Colon (tissue), 2 donors: ENCODE data around the gene TAF7L.
"Not testable (repeated sequence)": the region's sequence is repeated elsewhere in the genome, so short reads cannot be mapped to it uniquely, and the experiment has no call there.

ENCODE experiments used
- FAIRE-seq: peaks from 2 replicates; lab custom pipeline; 2012; peaks lifted over from hg19 to GRCh38; lab: Jason Lieb, UNC
- donor health status: control.
- donor health status: control.

The TAF7L gene, protein sequence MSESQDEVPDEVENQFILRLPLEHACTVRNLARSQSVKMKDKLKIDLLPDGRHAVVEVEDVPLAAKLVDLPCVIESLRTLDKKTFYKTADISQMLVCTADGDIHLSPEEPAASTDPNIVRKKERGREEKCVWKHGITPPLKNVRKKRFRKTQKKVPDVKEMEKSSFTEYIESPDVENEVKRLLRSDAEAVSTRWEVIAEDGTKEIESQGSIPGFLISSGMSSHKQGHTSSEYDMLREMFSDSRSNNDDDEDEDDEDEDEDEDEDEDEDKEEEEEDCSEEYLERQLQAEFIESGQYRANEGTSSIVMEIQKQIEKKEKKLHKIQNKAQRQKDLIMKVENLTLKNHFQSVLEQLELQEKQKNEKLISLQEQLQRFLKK

DNA sequence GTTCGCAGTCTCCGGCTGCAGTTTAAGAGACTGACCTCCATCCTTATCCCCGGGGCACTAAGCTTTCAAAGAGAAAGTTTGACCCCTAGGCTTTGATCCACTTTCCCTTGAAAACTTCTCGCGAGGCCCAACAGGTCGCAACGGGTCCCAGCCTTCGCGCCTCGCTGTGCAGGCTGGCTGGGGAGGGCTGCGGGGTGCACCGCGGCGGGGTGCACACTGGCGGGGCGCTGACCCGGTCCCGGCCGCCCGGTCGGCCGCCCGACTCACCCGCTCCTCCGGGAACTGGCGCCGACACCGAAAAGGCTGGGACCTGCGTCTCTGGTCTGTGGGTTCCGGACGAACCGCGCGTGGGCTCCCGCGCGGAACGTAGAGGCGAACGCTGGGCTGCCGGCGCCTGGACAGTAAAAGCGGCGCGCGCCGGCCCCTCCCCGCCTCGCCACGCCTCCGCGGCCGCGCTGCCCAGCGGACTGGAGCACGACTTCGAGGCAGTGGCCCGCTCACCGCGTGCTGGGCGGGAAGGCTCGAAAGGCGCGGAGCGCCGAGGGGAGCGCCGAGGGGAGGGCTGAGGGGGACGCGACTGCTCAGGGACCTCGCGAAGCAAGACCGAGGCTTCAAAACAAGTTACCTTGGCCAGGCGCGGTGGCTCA, at the start of gene TAF7L:
TAF7L (minus strand) TSS at position 378 of the 647 bp plus-strand sequence. CDS start 3,791 bp downstream, outside the sequence.
- FAIRE-seq: no peak

DNA sequence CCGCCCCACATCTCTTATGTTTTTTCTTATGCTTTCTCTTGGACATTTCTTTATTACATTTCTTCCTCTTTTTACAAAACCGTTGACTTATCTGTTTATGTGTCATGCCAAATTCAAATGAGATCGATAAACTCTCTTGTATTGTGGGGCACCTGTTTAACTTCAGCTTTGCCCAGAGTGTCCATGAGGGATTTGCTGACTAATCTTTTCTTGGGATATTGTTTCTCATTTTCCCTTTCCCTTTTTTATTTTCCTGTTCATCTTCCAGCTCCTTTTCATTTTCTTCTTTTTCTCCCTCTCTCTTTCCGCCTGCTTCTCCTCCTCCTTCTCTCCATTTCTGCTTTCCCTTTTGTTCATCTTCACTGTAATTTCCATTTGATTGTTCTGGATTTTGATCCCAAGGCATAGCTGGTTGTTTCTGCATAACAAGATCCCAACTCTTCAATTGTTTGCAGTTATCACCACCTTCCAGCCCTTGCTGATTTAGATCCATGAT, 46.7 kb upstream of the TAF7L start:
- FAIRE-seq: no peak

DNA sequence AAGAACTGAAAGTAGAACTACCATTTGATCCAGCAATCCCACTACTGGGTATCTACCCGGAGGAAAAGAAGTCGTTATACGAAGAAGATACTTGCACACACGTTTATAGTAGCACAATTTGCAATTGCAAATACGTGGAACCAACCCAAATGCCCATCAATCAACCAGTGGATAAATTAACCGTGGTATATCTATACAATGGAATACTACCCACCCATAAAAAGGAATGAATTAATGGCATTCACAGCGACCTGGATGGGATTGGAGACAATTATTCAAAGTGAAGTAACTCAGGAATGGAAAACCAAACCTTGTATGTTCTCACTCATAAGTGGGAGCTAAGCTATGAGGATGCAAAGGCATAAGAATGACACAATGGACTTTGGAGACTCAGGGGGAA, 43.2 kb upstream of the TAF7L start:
- not testable (repeated sequence) for FAIRE-seq

DNA sequence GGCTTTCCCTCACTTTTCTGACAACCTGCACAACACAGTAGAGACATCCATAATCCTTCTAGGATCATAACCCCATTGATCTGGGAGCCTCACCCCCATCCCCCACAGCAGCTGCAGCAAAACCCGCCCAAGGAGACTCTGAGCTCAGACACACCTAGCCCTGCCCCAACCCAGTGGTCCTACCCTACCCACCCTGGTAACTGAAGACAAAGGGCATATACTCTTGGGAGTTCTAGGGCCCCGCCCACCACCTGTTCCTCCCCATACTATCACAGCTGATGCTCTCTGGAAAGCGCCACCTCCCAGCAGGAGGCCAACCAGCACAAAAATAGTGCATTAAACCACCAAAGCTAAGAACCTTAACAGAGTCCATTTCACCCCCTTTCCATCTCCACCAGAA, 35.5 kb upstream of the TAF7L start:
- FAIRE-seq: not testable (repeated sequence)

DNA sequence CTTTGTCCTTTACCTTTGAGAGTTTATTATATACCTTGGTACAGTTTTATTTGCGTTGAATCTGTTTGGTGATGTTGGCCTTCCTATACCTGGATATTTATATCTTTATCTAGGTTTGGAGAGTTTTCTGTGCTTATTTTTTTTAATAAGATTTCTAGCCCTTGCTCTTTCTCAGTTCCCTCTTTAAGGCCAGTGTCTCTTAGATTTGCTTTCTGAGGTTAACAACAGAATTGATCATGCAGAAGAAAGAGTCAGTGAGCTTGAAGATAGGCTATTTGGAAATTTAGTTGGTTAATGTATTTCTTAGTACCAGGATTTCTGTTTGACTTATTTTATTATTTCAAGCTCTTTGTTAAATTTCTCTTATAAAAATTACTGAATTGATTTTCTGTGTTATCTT, 12.7 kb upstream of the TAF7L start:
- no peak for FAIRE-seq

DNA sequence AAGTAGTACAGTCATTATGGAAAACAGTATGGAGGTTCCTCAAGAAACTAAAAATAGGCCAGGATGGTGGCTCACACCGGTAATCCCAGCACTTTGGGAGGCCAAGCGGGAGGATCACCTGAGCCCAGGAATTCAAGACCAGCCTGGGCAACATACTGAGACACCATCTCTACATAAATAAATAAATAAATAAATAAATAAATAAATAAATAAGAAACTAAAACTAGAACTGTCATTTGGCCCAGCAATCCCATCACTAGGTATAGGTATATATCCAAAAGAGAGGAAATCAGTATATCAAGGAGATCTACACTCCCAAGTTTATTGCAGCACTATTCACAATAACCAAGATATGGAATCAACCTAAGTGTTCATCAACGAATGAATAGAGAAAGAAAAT, 4.5 kb upstream of the TAF7L start:
- not testable (repeated sequence) for FAIRE-seq

DNA sequence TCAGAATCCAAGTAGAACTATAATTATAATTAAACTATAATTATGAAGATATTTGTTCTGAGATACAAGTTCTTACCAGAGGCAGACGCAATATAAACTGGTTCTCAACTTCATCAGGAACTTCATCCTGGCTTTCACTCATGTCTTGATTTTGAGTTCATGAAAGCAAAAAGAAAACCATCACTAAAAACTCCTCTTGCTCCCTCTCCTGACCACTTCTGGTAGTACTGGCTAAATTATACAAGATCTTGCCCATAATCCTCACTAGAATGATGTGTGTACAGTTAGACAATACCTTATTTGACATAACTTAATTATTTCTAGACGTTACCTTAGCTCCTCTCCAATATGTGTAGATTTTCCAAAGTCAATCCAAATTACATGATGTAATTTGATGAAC, 3.7 kb downstream of the TAF7L start:
- FAIRE-seq: peak; percentile 95

DNA sequence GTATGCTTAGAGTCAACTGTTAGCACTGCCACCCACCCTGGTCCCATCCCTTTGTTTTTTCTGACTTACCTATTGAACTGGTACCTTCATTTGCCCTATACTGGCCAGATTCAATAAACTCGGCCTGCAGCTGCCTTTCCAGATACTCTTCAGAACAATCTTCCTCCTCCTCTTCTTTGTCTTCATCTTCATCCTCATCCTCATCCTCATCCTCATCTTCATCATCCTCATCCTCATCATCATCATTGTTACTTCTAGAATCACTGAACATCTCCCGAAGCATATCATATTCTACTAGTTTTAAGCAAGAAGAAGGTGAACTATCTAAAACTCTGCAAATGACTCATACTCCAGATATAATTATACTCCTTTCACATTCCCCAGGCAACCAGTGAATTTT, 14.9 kb downstream of the TAF7L start:
- FAIRE-seq: peak; percentile 14

DNA sequence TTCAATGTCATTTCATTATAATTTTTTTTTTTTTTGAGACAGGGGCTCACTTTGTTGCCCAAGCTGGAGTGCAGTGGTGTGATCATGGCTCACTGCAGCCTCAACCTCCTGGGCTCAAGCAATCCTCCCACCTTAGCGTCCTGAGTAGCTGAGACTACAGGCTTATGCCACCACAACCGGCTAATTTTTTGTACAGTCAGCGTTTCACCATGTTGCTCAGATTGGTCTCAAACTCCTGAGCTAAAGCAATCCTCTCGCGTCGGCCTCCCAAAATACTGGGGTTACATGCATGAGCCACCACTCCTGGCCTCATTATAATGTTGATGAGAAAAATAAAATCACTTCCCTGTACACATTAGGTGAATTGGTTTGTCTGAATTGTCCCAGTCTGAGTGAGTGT, 16.9 kb downstream of the TAF7L start:
- no peak for FAIRE-seq

DNA sequence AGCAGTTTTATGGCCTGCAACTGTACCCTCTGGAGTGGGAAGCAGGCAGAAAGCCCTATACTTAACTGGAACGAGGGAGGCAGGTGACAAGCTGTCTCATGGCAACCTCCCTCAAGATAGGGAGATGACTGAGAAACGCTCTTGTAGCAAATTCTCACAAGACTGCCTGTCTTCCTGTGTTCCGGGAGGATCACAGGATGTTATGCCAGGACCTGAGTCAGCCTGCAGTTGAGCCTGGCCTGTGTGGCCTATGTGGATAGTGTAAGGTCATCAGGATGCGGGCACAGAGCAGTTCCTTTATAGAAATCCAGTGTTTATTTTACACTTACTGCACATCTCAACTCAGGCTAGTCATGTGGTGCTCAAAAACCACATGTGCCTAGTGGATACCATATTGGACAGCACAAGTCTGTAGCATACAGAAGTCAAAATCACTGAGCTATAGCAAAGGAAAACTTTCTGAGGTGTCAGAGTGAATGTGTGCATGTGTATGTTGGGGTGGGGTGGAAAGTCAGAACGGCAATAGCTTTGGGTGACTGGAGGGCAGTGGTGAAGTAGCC, 25.2 kb downstream of the TAF7L start:
- no peak for FAIRE-seq

DNA sequence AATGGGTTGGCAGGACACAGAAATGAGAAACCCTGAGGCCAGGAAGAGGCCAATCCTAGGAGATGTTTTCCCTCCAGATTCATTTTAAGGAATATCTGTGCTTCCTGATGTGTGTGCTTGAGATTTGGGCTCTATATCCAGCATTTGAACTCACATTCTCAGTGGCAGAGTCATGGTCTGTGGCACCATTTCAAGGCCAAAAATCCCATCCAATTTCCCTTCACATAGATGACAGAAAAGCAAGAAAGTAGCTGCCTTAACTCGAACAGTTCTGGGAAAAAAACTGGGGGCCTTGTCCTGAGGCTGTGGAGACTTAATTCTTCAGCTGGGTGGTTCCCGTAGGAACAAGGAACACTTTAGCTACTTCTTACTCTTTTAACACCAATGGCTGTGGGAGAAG, 27.4 kb downstream of the TAF7L start:
- no peak for FAIRE-seq

DNA sequence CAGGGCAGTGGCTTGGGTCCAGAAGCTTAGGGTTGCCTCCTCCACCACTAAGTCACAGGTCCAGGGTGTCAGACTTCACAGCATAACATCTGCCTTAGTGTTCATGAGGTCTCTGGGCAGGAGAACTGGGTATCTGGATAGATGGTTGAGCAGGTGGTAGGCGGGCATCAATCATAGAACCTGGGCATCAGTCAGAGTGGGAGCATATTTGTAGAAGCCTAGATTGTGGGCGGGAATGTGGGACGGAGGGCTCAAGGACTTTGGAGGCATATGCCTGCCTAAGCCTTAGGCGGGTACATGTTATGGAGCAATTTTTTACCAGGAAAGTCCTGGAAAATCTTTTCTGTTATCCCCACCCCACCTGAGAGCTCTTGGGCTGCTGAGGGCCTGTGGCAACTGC, 28.5 kb downstream of the TAF7L start:
- no peak for FAIRE-seq

DNA sequence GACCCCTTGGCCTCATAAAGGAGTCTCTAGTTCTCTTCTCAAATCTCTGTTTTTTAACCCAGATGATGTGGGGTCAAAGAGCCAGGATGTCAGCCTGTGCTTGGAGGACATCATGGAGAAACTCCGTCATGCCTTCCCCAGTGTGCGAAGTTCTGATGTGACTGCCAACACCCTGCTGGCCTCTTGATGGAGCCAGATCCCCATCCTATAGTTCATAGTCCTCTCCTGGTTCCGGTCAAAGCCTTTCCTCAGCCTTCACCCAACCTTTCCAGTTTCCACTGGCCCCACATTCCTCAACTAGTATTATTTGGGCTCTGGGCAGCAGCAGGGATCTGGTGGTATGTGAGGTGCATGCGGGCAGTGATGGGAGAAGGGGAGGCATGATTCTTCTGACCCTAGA, 30.7 kb downstream of the TAF7L start:
- FAIRE-seq: no peak

DNA sequence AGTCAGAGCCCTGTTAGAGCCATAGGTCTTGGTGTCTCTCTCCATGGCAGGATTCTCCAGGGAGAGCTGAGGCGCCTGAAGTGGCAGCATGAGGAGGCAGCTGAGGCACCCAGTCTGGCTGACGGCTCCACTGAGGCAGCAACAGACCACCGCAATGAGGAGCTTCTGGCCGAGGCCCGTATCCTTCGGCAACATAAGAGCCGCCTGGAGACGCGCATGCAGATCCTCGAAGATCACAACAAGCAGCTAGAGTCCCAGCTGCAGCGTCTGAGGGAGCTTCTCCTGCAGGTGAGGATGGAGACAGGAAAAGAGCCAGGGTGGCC, 32.9 kb downstream of the TAF7L start:
- no peak for FAIRE-seq

DNA sequence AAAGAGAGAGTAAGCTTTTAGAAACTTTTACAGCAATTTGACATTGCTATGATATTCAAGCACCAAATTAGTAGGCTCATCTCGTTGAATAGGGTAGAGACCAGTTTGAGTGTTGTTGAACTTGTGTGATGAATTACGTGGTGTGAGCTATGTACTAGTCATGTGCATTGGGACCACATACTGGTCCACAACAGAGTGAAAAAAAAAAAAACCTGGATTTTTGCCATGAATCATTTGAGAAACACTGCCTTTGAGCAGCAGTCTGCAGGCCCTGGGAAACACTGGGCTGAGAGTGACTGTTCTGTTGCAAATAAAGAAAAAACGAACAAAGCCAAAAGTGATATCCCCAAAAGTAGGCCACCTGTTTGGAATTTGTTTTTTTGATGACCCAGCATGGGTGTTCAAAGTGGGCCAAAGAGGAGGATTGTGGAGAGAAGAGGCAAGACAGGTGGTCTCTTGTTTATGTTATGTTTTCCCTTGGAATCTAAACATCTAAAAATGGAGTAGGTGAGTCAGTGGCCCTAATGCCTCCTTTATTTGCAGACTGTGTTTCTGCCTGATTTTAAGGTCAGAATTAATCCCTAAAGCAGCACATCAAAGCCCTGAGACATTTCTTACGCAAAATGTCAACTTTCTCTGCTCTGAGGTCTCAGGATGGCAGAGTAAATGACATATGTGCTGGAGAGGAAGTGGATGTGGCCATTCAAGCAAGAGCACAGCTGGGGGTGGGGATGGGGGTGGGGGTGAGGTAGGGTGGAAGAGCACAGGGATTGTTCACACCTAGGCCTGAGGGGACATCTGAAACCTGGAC, 33.5 kb downstream of the TAF7L start:
- FAIRE-seq: no peak

DNA sequence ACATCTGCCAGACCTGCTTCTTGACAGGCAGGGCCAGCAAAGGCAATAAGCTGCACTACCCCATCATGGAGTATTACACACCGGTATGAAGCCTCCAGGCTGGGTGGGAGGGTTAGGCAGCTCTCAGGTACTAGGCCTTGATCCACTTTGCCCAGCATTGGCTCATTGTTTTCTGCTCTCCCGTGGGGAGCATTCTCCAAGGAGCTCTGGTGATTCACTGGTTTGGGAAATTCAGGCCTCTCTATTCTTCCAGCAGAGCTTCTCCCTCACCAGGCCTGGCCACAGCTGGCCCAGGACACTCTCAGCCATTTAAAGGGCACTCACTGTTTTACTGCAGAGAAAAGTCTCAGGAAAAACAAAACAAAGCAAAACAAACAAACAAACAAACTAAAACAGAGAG, 38.5 kb downstream of the TAF7L start:
- FAIRE-seq: no peak

DNA sequence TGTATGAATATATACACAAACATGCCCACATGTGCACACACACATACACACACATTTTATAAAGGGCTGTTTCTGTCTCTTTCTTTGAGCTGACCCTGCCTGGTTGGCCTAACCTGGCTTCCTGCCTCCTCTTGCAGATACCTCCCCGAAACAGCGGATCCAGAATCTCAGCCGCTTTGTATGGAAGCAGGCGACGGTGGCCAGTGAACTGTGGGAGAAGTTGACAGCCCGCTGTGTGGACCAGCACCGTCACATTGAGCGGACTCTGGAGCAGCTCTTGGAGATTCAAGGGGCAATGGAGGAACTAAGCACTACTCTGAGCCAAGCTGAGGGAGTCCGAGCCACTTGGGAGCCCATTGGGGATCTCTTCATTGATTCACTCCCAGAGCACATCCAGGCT, 49.6 kb downstream of the TAF7L start:
- FAIRE-seq: no peak

DNA sequence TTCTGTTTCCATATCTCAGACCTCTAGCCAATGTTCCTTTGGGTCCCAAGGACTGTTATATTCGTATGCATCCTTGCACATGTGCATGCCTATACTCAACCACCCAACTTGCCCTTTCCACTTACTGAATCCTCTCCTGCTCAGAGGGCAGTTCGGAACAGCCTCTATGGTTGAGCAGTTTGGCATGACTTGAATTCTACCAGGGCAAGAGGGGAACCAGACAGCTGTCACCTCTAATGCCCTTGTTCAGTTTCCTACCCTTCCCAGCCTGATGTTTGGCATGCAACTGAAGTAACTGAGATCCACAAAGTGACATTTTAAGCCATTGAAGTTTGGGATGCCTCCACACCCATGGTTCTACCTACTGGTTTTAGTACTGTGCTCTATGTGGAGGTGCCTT, 54.1 kb downstream of the TAF7L start:
- no peak for FAIRE-seq

DNA sequence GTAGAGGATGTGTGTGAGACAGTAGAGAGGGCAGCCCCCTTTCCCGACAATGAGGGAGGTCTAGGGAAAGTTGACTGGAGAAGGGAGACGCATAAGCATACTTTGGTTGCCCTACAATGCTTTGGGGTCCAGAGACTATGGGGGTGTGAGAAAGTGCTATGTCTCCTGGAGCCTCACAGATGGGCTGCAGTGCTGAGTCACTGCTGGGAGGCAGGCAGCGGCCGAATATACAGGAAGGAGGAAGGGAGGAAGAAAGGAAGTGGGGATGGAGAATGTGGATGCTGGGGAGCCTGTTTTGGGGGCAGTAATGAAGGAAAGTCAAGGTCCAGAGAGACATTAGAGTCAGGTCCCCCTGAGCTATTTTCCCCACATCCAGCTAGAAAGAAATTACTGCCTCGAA, 58.8 kb downstream of the TAF7L start:
- FAIRE-seq: no peak

DNA sequence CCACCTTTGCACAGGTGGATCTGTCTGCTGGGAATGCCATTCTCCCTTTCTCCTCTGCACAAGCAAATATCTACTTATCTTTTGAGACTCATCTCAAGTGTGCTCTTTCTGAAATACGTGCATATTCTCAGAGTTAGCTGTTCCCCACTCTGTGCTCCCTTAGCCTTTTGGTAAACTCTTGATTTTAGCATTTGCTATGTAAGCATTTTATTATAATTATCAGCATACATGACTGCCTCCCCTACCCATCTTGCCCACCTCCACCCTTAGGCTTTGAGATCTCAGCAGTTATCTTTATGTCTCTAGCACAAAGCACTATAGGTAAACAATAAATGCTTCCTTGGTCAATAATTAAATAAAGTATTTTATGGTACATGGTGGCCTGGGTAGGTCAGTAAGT, 60.1 kb downstream of the TAF7L start:
- FAIRE-seq: no peak

DNA sequence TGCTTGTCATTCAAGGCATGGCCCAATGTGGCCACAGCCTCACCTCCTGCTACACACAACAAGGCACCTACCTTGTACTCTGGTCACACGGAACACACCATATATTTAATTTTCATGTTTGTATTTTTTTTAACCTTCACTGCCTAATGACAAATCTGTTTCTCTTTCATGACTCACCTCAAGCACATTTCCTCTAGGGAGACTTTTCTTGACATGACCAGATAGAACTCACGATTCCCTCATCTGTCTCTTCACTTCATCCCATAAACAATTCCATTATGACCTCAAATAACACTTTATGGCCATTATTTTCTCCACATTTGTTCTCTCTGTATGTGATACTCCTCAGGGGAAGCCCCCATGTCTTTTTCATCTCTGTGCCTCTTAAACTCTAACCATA, 60.5 kb downstream of the TAF7L start:
- FAIRE-seq: no peak

DNA sequence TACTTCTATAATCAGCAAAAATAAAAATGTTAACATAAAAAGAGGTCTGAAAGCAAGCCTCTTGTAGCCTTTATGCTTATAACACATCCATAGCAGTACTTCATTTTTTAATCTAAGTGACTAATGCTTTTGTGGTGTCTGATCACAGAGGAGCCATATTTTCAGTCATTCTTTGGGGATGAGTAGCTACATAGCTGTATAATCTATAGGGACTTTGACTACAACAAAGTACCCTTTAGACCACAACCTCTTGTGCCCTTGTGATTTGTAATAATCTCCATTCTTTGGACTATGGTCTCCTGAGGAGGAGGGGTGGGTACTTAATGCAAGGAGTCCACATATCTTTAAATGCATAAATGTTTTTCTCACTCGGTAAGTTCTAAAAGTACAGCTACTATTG, 62.0 kb downstream of the TAF7L start:
- no peak for FAIRE-seq

DNA sequence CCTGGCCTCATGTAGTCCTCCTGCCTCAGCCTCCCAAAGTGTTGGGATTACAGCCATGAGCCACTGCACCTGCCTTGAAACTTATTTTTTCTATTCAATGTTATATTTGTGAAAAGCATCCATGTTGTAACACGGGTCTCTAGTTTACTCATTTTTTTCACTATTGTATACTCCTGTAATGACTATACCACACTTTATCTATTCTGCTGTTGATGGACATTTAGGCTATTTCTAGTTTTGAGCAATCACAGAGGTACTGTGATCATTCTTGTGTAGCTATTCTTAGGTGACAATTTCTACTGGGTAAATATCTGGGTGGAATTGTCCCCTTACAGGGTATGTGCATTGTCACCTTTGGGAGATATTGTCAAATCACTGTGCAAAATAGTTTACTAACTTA, 67.9 kb downstream of the TAF7L start:
- FAIRE-seq: no peak
